Ascending aorta (tissue), 2 donors: ENCODE measurements around the gene PROCA1. TPM values are rescaled to one million over a fixed set of nuclear protein-coding genes. Genes with fewer than 3 reads are reported as not detected.

ENCODE experiments used
- DNase-seq, 2 donors: peaks; one replicate each; pipeline ENCODE4 v3.0.0-alpha.2; 2019; ENCODE audit warnings: low spot score in 2 of 2
- H3K27ac ChIP-seq, 2 donors: fragments of 200-600 bp; sonication (generic); one replicate each; pipeline ENCODE4 v1.5.1; 2016 to 2017; ENCODE audit warnings: mild to moderate bottlenecking in 1 of 2
- H3K27me3 ChIP-seq: fragments of 200-600 bp; sonication (generic); one replicate; pipeline ENCODE4 v1.5.1; 2017
- H3K36me3 ChIP-seq, 2 donors: fragments of 200-600 bp; sonication (generic); one replicate each; pipeline ENCODE4 v1.5.1; 2016
- H3K4me1 ChIP-seq, 2 donors: fragments of 200-600 bp; sonication (generic); one replicate each; pipeline ENCODE4 v1.5.1; 2016 to 2017; ENCODE audit warnings: mild to moderate bottlenecking in 1 of 2
- H3K4me3 ChIP-seq, 2 donors: fragments of 200-600 bp; sonication (generic); one replicate each; pipeline ENCODE4 v1.5.1; 2016 to 2017; ENCODE audit warnings: mild to moderate bottlenecking in 1 of 2
- H3K9me3 ChIP-seq, 2 donors: fragments of 200-600 bp; sonication (generic); one replicate each; pipeline ENCODE4 v1.5.1; 2016
- CTCF ChIP-seq, 3 experiments: fragments of 200-600 bp in 2 of 3; fragments of 450-650 bp in 1 of 3; sonication (generic) in 2 of 3; IDR thresholded peaks; one replicate each; pipeline ENCODE4 v1.5.1; 2016 to 2019; ENCODE audit warnings: antibody characterized with exemption in 3 of 3, mild to moderate bottlenecking in 1 of 3, moderate library complexity in 1 of 3
- intact Hi-C: fragments of 100-400 bp; cut with DNase I; formaldehyde crosslinking; loops from one replicate; pipeline ENCODE4 v1.15.1; 2023
- total RNA-seq: library from RNA; depleted of rRNA; stranded (reverse); fragments of >200 nt; gene quantifications from one replicate; pipeline ENCODE4 v1.1.0, GENCODE V29; 2016

The PROCA1 gene
- total RNA-seq, 1 donor from 2014 or later: 1.6 TPM

GRCh38 chr17:28655160-28655559 is 56.5 kb downstream of the PROCA1 start:
- intact Hi-C loops: no loop called here
- Histone ChIP-seq H3K27me3 (no peaks in the 10 kb centered on the region), H3K27ac (no peak overlapping the region), H3K4me1 (no peaks in the 10 kb centered on the region), H3K9me3 (no peaks in the 10 kb centered on the region), H3K36me3 (peaks cover 45 to 47% of the 10 kb centered on the region in 2 donors), H3K4me3 (no peak overlapping the region)
- TF ChIP-seq CTCF (IDR thresholded peaks at IDR 0.05): no peak
- no peak for DNase-seq

Other genes starting within 250 kb of the PROCA1 start
- not detected for gene SLC13A2, start 238.2 kb downstream of the PROCA1 start, total RNA-seq
- not detected for gene FOXN1, start 205.5 kb downstream of the PROCA1 start, total RNA-seq
- gene UNC119, start 159.3 kb downstream of the PROCA1 start, total RNA-seq: 33.8 TPM
- gene PIGS, start 140.4 kb downstream of the PROCA1 start, total RNA-seq: 44.6 TPM
- 24.8 TPM for gene ALDOC, start 135.0 kb downstream of the PROCA1 start, total RNA-seq
- gene SPAG5, start 112.9 kb downstream of the PROCA1 start, total RNA-seq: 1.6 TPM
- gene RSKR, start 97.7 kb downstream of the PROCA1 start, total RNA-seq: 0.32 TPM
- 104 TPM for gene BLTP2, start 66.7 kb downstream of the PROCA1 start, total RNA-seq
- 51.9 TPM for gene SDF2, start 50.0 kb downstream of the PROCA1 start, total RNA-seq
- 43.7 TPM for gene SUPT6H, start 49.7 kb downstream of the PROCA1 start, total RNA-seq
- gene RAB34, start 6.0 kb upstream of the PROCA1 start, total RNA-seq: 172 TPM
- 491 TPM for gene RPL23A, start 8.1 kb upstream of the PROCA1 start, total RNA-seq
- gene TLCD1, start 14.3 kb upstream of the PROCA1 start, total RNA-seq: not detected
- 3.2 TPM for gene NEK8, start 16.9 kb upstream of the PROCA1 start, total RNA-seq
- gene TRAF4, start 32.1 kb upstream of the PROCA1 start, total RNA-seq: 53.2 TPM
- gene FAM222B, start 130.9 kb upstream of the PROCA1 start, total RNA-seq: 30.7 TPM
- gene ERAL1, start 143.1 kb upstream of the PROCA1 start, total RNA-seq: 5.7 TPM
- gene FLOT2, start 185.8 kb upstream of the PROCA1 start, total RNA-seq: 72.4 TPM
- gene DHRS13, start 191.2 kb upstream of the PROCA1 start, total RNA-seq: 16.5 TPM
- gene PHF12, start 239.6 kb upstream of the PROCA1 start, total RNA-seq: 35.0 TPM